Prostate gland (tissue), 2 donors: ENCODE data around the gene TSSK6. TPM values are rescaled to one million over a fixed set of nuclear protein-coding genes. Genes with fewer than 3 reads are reported as not detected.

Experiments
- DNase-seq: peaks from one replicate; pipeline ENCODE4 v3.0.0-alpha.2; 2019; ENCODE audit warnings: low spot score
- H3K27ac ChIP-seq, 2 donors: fragments of 200-600 bp; sonication (generic); 2 replicates each; pipeline ENCODE4 v1.5.1; 2017 to 2019
- H3K27me3 ChIP-seq: fragments of 200-600 bp; sonication (generic); replicated peaks from 2 replicates; pipeline ENCODE4 v1.5.1; 2019; ENCODE audit not compliant: insufficient read depth
- H3K36me3 ChIP-seq, 2 donors: fragments of 200-600 bp; sonication (generic); 1 replicate in 1 of 2; 2 replicates in 1 of 2; pipeline versions ENCODE4 v1.5.1 to v1.8.1; 2017 to 2019
- H3K4me1 ChIP-seq: fragments of 200-600 bp; sonication (generic); replicated peaks from 2 replicates; pipeline ENCODE4 v1.5.1; 2019
- H3K4me3 ChIP-seq, 2 donors: fragments of 200-600 bp; sonication (generic); 2 replicates each; pipeline ENCODE4 v1.5.1; 2017 to 2019
- H3K9me3 ChIP-seq: fragments of 200-600 bp; sonication (generic); 2 replicates; pipeline ENCODE4 v1.5.1; 2017
- CTCF ChIP-seq, 4 experiments: fragments of 200-600 bp in 2 of 4; fragments of 450-650 bp in 2 of 4; sonication (generic) in 2 of 4; IDR thresholded peaks; 1 replicate in 3 of 4; 2 replicates in 1 of 4; pipeline ENCODE4 v1.5.1; 2016 to 2019; ENCODE audit warnings: antibody characterized with exemption in 4 of 4, mild to moderate bottlenecking in 2 of 4, moderate library complexity in 2 of 4
- POLR2A ChIP-seq: fragments of 450-650 bp; IDR thresholded peaks from one replicate; pipeline ENCODE4 v1.6.1; 2016; ENCODE audit warnings: antibody characterized with exemption, mild to moderate bottlenecking
- POLR2AphosphoS5 ChIP-seq: sonication (generic); formaldehyde crosslinking; IDR thresholded peaks from one replicate; pipeline ENCODE4 v1.6.1; 2017; ENCODE audit warnings: antibody characterized with exemption
- WGBS: methylation state at CpG from one replicate; pipeline ENCODE4 v1.1.5; 2018; 5-methylcytosine and 5-hydroxymethylcytosine counted together
- intact Hi-C: fragments of 100-400 bp; cut with DNase I; formaldehyde crosslinking; loops from one replicate; pipeline ENCODE4 v1.14.2; 2022
- total RNA-seq, 2 donors: library from RNA; depleted of rRNA; stranded (reverse); fragments of >200 nt; gene quantifications; one replicate each; pipeline ENCODE4 v1.1.0, GENCODE V29; 2016

The TSSK6 gene
- total RNA-seq, 2 donors from 2014 or later = 7.3 to 22.3 TPM

- Histone ChIP-seq H3K9me3 (no peaks in the 10 kb centered on the region), H3K27me3 (peaks cover 7% of the 10 kb centered on the region)
- WGBS = 95% methylated on average over 23 of the region's 23 CpGs
Observed at GRCh38 chr19:19545707-19546106, 30.4 kb upstream of the TSSK6 start.

GRCh38 chr19:19544954-19545591 is 29.7 kb upstream of the TSSK6 start:
- Histone ChIP-seq H3K9me3 (no peaks in the 10 kb centered on the region), H3K4me3 (no peak overlapping the region), H3K27ac (no peak overlapping the region), H3K36me3 (no peaks in the 10 kb centered on the region), H3K27me3 (peaks cover 8% of the 10 kb centered on the region), H3K4me1 (peaks cover 5% of the 10 kb centered on the region)
- intact Hi-C loops = no loop called here
- no peak for DNase-seq
- TF ChIP-seq POLR2A (no peak), POLR2AphosphoS5 (no peak), CTCF (IDR thresholded peaks at IDR 0.05) (no peak)
- 91% methylated on average over 47 of the region's 53 CpGs for WGBS

More at GRCh38 chr19:19545707-19546106, 30.4 kb upstream of the TSSK6 start:
- no peak for DNase-seq
- TF ChIP-seq POLR2AphosphoS5 (no peak), CTCF (IDR thresholded peaks at IDR 0.05) (no peak), POLR2A (no peak)
- intact Hi-C loops = no loop called here
- Histone ChIP-seq H3K4me3 (no peak overlapping the region), H3K36me3 (no peaks in the 10 kb centered on the region), H3K27ac (no peak overlapping the region), H3K4me1 (peaks cover 5% of the 10 kb centered on the region)

GRCh38 chr19:19544257-19544953 is 29.1 kb upstream of the TSSK6 start:
- no peak for DNase-seq
- Histone ChIP-seq H3K36me3 (no peaks in the 10 kb centered on the region), H3K4me1 (peaks cover 5% of the 10 kb centered on the region), H3K9me3 (no peaks in the 10 kb centered on the region), H3K27ac (no peak overlapping the region), H3K27me3 (peaks cover 6% of the 10 kb centered on the region), H3K4me3 (no peak overlapping the region)
- TF ChIP-seq CTCF (IDR thresholded peaks at IDR 0.05) (no peak), POLR2AphosphoS5 (no peak), POLR2A (no peak)
- intact Hi-C loops = no loop called here
- WGBS = 93% methylated on average over 68 of the region's 75 CpGs

DNA sequence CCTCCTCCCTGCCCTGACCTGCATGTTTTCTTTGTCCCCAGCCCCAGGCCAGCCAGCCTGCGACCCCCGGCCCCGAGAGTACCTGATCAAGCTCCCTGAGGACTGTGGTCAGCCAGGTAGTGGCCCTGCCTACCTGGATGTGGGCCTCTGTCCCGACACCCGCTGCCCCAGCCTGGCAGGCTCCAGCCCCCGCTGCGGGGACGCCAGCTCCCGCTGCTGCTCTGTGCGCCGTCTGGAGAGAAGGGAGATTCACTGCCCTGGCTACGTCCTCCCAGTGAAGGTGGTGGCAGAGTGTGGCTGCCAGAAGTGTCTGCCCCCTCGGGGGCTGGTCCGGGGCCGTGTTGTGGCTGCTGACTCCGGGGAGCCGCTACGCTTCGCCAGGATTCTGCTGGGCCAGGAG is 28.3 kb upstream of the TSSK6 start:
- 93% methylated on average over 18 of the region's 19 CpGs for WGBS
- Histone ChIP-seq H3K9me3 (no peaks in the 10 kb centered on the region), H3K4me1 (peaks cover 7% of the 10 kb centered on the region), H3K4me3 (no peak overlapping the region), H3K27me3 (peaks cover 6% of the 10 kb centered on the region), H3K36me3 (no peaks in the 10 kb centered on the region), H3K27ac (no peak overlapping the region)
- TF ChIP-seq POLR2AphosphoS5 (no peak), CTCF (IDR thresholded peaks at IDR 0.05) (no peak), POLR2A (no peak)
- DNase-seq = no peak
- intact Hi-C loops = no loop called here

GRCh38 chr19:19543101-19543500 is 27.8 kb upstream of the TSSK6 start:
- WGBS = 93% methylated on average over 12 of the region's 13 CpGs

More at GRCh38 chr19:19543101-19543500, 27.8 kb upstream of the TSSK6 start:
- Histone ChIP-seq H3K27me3 (peaks cover 6% of the 10 kb centered on the region), H3K9me3 (no peaks in the 10 kb centered on the region), H3K4me3 (no peak overlapping the region), H3K4me1 (peaks cover 8% of the 10 kb centered on the region), H3K27ac (no peak overlapping the region), H3K36me3 (no peaks in the 10 kb centered on the region)
- intact Hi-C loops = no loop called here
- DNase-seq = no peak
- TF ChIP-seq CTCF (IDR thresholded peaks at IDR 0.05) (no peak), POLR2AphosphoS5 (no peak), POLR2A (no peak)
